ENCODE data around the gene OSM. TPM values are rescaled to one million over a fixed set of nuclear protein-coding genes. Genes with fewer than 3 reads are reported as not detected.
A peak's percentile ranks its signal among the peaks of the same experiment; 100 is the strongest.

Gene OSM
- total RNA-seq, 2 donors from 2014 or later, result 1.0 to 2.0 TPM

GRCh38 chr22:30272781-30273601 is 6.3 kb upstream of the OSM start:
- intact Hi-C loops (cut with DNase I), result no loop called here
- no peak for DNase-seq (ENCODE audit: low spot score)

- peak; percentile 95 for DNase-seq (ENCODE audit: low spot score)
- intact Hi-C loops (cut with DNase I), result no loop called here
Observed at GRCh38 chr22:30270832-30271231, 4.2 kb upstream of the OSM start.

GRCh38 chr22:30268331-30268730 is 1.7 kb upstream of the OSM start:
- intact Hi-C loops (cut with DNase I), result no loop called here
- DNase-seq (ENCODE audit: low spot score), result no peak

GRCh38 chr22:30267382-30268302 is 991 bp upstream of the OSM start:
- DNase-seq (ENCODE audit: low spot score), result no peak
- intact Hi-C loops (cut with DNase I), result loop anchor here in 1 of 2 donors (2.0 kb wide), 1 partner anchor 19 kb away; no protein-coding TSS in a partner anchor

- peak; percentile 95 for DNase-seq (ENCODE audit: low spot score)
- intact Hi-C loops (cut with DNase I), result loop anchor here in 1 of 2 donors (2.0 kb wide), 1 partner anchor 21 kb away; no protein-coding TSS in a partner anchor
Observed at GRCh38 chr22:30265823-30266444, 717 bp downstream of the OSM start.

GRCh38 chr22:30265131-30265720 is 1.4 kb downstream of the OSM start:
- no peak for DNase-seq (ENCODE audit: low spot score)
- intact Hi-C loops (cut with DNase I), result no loop called here

- DNase-seq (ENCODE audit: low spot score), result no peak
- intact Hi-C loops (cut with DNase I), result loop anchor here (2.0 kb wide), 1 partner anchor 123 kb away; the partner anchor contains the start of gene RNF215 (in 2 of the 2)
Observed at GRCh38 chr22:30263883-30264282, 2.8 kb downstream of the OSM start.

- DNase-seq (ENCODE audit: low spot score), result peak; percentile 91
- intact Hi-C loops (cut with DNase I), result loop anchor here (2.0 kb wide), 1 partner anchor 124 kb away; the partner anchor contains the start of gene RNF215 (in 2 of the 2)
Observed at GRCh38 chr22:30262917-30263741, 3.5 kb downstream of the OSM start.

- no peak for DNase-seq (ENCODE audit: low spot score)
- intact Hi-C loops (cut with DNase I), result loop anchor here (2.0 kb wide), 1 partner anchor 125 kb away; the partner anchor contains the start of gene RNF215 (in 2 of the 2)
Observed at GRCh38 chr22:30262112-30262511, 4.5 kb downstream of the OSM start.

GRCh38 chr22:30261134-30261533 is 5.5 kb downstream of the OSM start:
- intact Hi-C loops (cut with DNase I), result no loop called here
- no peak for DNase-seq (ENCODE audit: low spot score)

- intact Hi-C loops (cut with DNase I), result no loop called here
- no peak for DNase-seq (ENCODE audit: low spot score)
Observed at GRCh38 chr22:30260682-30261081, 6.0 kb downstream of the OSM start.

- intact Hi-C loops (cut with DNase I), result no loop called here
- no peak for DNase-seq (ENCODE audit: low spot score)
Observed at GRCh38 chr22:30260276-30260675, 6.4 kb downstream of the OSM start.

- intact Hi-C loops (cut with DNase I), result loop anchor here in 1 of 2 donors (2.0 kb wide), 1 partner anchor 146 kb away; no protein-coding TSS in a partner anchor
- DNase-seq (ENCODE audit: low spot score), result no peak
Observed at GRCh38 chr22:30254314-30254713, 12.3 kb downstream of the OSM start.

- intact Hi-C loops (cut with DNase I), result no loop called here
- DNase-seq (ENCODE audit: low spot score), result peak; percentile 89
Observed at GRCh38 chr22:30253205-30253852, 13.3 kb downstream of the OSM start.

GRCh38 chr22:30252411-30253204 is 14.0 kb downstream of the OSM start:
- intact Hi-C loops (cut with DNase I), result no loop called here

GRCh38 chr22:30251711-30252110 is 14.9 kb downstream of the OSM start:
- intact Hi-C loops (cut with DNase I), result no loop called here
- no peak for DNase-seq (ENCODE audit: low spot score)

More at GRCh38 chr22:30252411-30253204, 14.0 kb downstream of the OSM start:
- DNase-seq (ENCODE audit: low spot score), result no peak
